Hepatocyte (in vitro differentiated cells): Measurements from ENCODE around the gene TGM2. TPM values are rescaled to one million over a fixed set of nuclear protein-coding genes. Genes with fewer than 3 reads are reported as not detected.

Source experiments
- DNase-seq: peaks from one replicate; pipeline ENCODE4 v3.0.0-alpha.2; 2016; ENCODE audit warnings: low spot score
- H2AFZ ChIP-seq: fragments of 200-600 bp; sonication (generic); 2 replicates; pipeline ENCODE4 v1.6.0; 2016; ENCODE audit warnings: antibody characterized with exemption, mild to moderate bottlenecking
- H3K27ac ChIP-seq: fragments of 200-600 bp; sonication (generic); 2 replicates; pipeline ENCODE4 v1.5.1; 2016; ENCODE audit warnings: mild to moderate bottlenecking
- H3K27me3 ChIP-seq: fragments of 200-600 bp; sonication (generic); 2 replicates; pipeline ENCODE4 v1.6.1; 2016
- H3K36me3 ChIP-seq: fragments of 200-600 bp; sonication (generic); replicated peaks from 2 replicates; pipeline ENCODE4 v1.5.1; 2016; ENCODE audit warnings: low read depth; ENCODE audit not compliant: insufficient read depth
- H3K4me1 ChIP-seq: fragments of 200-600 bp; sonication (generic); 2 replicates; pipeline ENCODE4 v1.5.1; 2016; ENCODE audit warnings: mild to moderate bottlenecking, moderate library complexity; ENCODE audit not compliant: insufficient read depth
- H3K4me2 ChIP-seq: fragments of 200-600 bp; sonication (generic); 2 replicates; pipeline ENCODE4 v1.6.0; 2016
- H3K4me3 ChIP-seq: fragments of 200-600 bp; sonication (generic); 2 replicates; pipeline ENCODE4 v1.5.1; 2016; ENCODE audit warnings: mild to moderate bottlenecking
- H3K79me2 ChIP-seq: fragments of 200-600 bp; sonication (generic); 2 replicates; pipeline ENCODE4 v1.6.0; 2017; ENCODE audit warnings: mild to moderate bottlenecking
- H3K9me2 ChIP-seq: fragments of 200-600 bp; sonication (generic); replicated peaks from 2 replicates; pipeline ENCODE4 v1.6.0; 2017; ENCODE audit warnings: mild to moderate bottlenecking; ENCODE audit not compliant: insufficient read depth
- H3K9me3 ChIP-seq: fragments of 200-600 bp; sonication (generic); 2 replicates; pipeline ENCODE4 v1.5.1; 2016; ENCODE audit warnings: low read depth, mild to moderate bottlenecking
- H4K20me1 ChIP-seq: fragments of 200-600 bp; sonication (generic); 2 replicates; pipeline ENCODE4 v1.6.0; 2016; ENCODE audit warnings: mild to moderate bottlenecking; ENCODE audit not compliant: insufficient read depth, poor library complexity, severe bottlenecking
- CTCF ChIP-seq: fragments of 200-600 bp; sonication (generic); IDR thresholded peaks from 2 replicates; pipeline ENCODE4 v1.5.1; 2016; ENCODE audit warnings: antibody characterized with exemption, mild to moderate bottlenecking; ENCODE audit not compliant: poor library complexity
- EZH2 ChIP-seq: fragments of 200-600 bp; sonication (generic); IDR thresholded peaks from 2 replicates; pipeline ENCODE4 v1.6.1; 2016; ENCODE audit warnings: antibody characterized with exemption, mild to moderate bottlenecking, borderline replicate concordance
- EZH2phosphoT487 ChIP-seq: fragments of 200-600 bp; sonication (generic); IDR thresholded peaks from one replicate; pipeline ENCODE4 v1.6.1; 2018; ENCODE audit warnings: antibody characterized with exemption, mild to moderate bottlenecking, low read depth, moderate library complexity; ENCODE audit not compliant: unreplicated experiment, severe bottlenecking
- WGBS: methylation state at CpG from one replicate; pipeline ENCODE4 v1.1.6; 2016; ENCODE audit warnings: low lambda C conversion rate; ENCODE audit errors: missing lambda C conversion rate; 5-methylcytosine and 5-hydroxymethylcytosine counted together
- polyA plus RNA-seq: library from polyadenylated mRNA; unstranded; fragments of >200 nt; fragmentation: Nextera tagmentation; extraction: Ambion mirVana; gene quantifications from 2 replicates; pipeline ENCODE4 v1.2.1, GENCODE V29; 2016
- total RNA-seq: library from RNA; depleted of rRNA; stranded (reverse); fragments of >200 nt; gene quantifications from 2 replicates; pipeline ENCODE4 v1.2.3, GENCODE V29; 2014

The TGM2 gene
- total and polyA plus RNA-seq, 2 experiments from 2014 or later = 85.8 to 133 TPM

- Histone ChIP-seq H3K4me2 (no peak overlapping the region), H3K27me3 (no peaks in the 10 kb centered on the region), H3K79me2 (no peaks in the 10 kb centered on the region), H2AFZ (no peak overlapping the region), H3K36me3 (no peaks in the 10 kb centered on the region), H3K4me3 (no peak overlapping the region), H3K4me1 (peaks cover 36% of the 10 kb centered on the region), H3K27ac (no peak overlapping the region), H3K9me3 (no peaks in the 10 kb centered on the region), H4K20me1 (no peaks in the 10 kb centered on the region), H3K9me2 (no peaks in the 10 kb centered on the region)
- TF ChIP-seq EZH2phosphoT487 (no peak), CTCF (no peak), EZH2 (no peak)
- no peak for DNase-seq
- WGBS = 85% methylated on average over 14 of the region's 14 CpGs
Measured at GRCh38 chr20:38112261-38112929, 52.7 kb downstream of the TGM2 start.

GRCh38 chr20:38111366-38112232 is 53.5 kb downstream of the TGM2 start:
- 85% methylated on average over 8 of the region's 8 CpGs for WGBS
- Histone ChIP-seq H3K4me2 (no peak overlapping the region), H3K79me2 (no peaks in the 10 kb centered on the region), H3K27ac (peak overlapping the region; percentile 90), H3K36me3 (no peaks in the 10 kb centered on the region), H3K4me1 (peaks cover 36% of the 10 kb centered on the region), H4K20me1 (no peaks in the 10 kb centered on the region), H3K4me3 (no peak overlapping the region), H3K9me2 (no peaks in the 10 kb centered on the region), H2AFZ (no peak overlapping the region), H3K27me3 (no peaks in the 10 kb centered on the region), H3K9me3 (no peaks in the 10 kb centered on the region)
- no peak for DNase-seq
- no peak for TF ChIP-seq CTCF
- TF ChIP-seq EZH2phosphoT487 = no peak
- no peak for TF ChIP-seq EZH2

- Histone ChIP-seq H3K79me2 (no peaks in the 10 kb centered on the region), H3K4me3 (no peak overlapping the region), H3K9me2 (no peaks in the 10 kb centered on the region), H3K27me3 (no peaks in the 10 kb centered on the region), H3K4me1 (peaks cover 36% of the 10 kb centered on the region), H2AFZ (no peak overlapping the region), H3K9me3 (no peaks in the 10 kb centered on the region), H4K20me1 (no peaks in the 10 kb centered on the region), H3K4me2 (no peak overlapping the region), H3K36me3 (no peaks in the 10 kb centered on the region), H3K27ac (peak overlapping the region; percentile 90)
- WGBS = 91% methylated on average over 8 of the region's 8 CpGs
- DNase-seq = no peak
- TF ChIP-seq EZH2 = no peak
- TF ChIP-seq EZH2phosphoT487 = no peak
- no peak for TF ChIP-seq CTCF
Measured at GRCh38 chr20:38110525-38111178, 54.4 kb downstream of the TGM2 start.
